H54 (cell line): ENCODE measurements around the gene UTP14A.
"Not testable (repeated sequence)": the region's sequence is repeated elsewhere in the genome, so short reads cannot be mapped to it uniquely, and the experiment has no call there.

ENCODE experiments used
- DNase-seq: peaks from one replicate; pipeline ENCODE4 v3.0.0; 2011; ENCODE audit warnings: low spot score, mixed read lengths; ENCODE audit not compliant: insufficient read length
- FAIRE-seq: peaks from 3 replicates; lab custom pipeline; 2011; peaks lifted over from hg19 to GRCh38; lab: Jason Lieb, UNC
- POLR2A ChIP-seq: IDR thresholded peaks from 2 replicates; pipeline ENCODE4 v1.6.1; 2011; ENCODE audit warnings: low read depth, mild to moderate bottlenecking, low read length

UTP14A gene

DNA sequence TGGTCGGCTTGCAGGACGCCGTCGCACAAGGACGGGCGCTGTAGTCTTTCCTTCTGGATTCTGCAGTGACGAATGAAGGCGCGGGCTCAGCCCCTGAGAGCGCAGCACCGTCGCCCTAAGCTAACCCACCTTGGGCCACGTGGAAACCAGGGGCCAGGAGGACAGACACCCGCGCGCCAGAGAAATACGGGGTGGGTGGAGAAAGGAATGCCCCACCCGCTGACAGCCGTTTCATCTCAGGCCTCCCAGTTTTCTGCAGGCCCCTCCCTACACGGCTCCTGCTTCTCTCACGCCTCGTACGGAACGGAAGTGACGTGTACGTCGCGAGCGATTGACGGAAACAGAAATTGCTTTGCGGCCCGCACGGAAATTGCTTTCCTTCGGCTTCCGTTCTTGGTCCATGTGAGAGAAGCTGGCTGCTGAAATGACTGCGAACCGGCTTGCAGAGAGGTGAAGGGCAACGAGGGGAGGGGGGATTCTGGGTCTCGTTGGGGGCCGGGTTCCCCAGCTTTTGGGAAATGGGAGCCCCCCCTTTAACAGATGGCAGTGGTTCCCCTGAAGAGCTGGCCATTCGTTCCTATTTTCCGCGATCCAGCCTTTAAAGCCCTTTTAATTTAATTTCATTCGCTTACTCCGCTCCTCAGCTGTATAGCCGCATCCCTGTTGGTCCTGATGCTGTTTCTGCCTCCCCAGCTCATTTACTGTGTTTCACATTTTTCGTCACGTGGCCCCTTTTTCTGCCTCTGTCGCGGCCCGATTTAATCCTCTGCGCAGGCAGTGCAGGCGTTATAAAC, at the start of gene UTP14A:
TSS of gene UTP14A (plus strand) at position 378 of the 794 bp plus-strand sequence. CDS start at position 425, 47 bp downstream.
- DNase-seq, result peak; percentile 60
- peak; percentile 32; the same call in 1 of the 2 replicates for TF ChIP-seq POLR2A
- FAIRE-seq, result peak; percentile 93

- FAIRE-seq, DNase-seq: not testable (repeated sequence)
Measured at GRCh38 chrX:129859134-129859533, 46.8 kb upstream of the UTP14A start.

DNA sequence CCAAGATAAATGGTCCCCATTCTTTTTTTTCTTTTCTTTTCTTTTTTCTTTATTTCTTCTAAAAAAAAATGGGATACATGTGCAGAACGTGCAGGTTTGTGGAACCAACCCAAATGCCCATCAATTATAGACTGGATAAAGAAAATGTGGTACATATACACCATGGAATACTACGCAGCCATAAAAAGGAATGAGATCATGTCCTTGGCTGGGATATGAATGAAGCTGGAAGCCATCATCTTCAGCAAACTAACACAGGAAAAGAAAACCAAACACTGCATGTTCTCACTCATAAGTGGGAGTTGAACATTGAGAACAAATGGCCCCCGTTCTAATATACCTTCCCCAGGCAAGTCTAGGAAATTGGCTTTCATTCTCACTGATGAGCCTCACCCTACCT, 39.6 kb upstream of the UTP14A start:
- DNase-seq, FAIRE-seq: not testable (repeated sequence)

DNA sequence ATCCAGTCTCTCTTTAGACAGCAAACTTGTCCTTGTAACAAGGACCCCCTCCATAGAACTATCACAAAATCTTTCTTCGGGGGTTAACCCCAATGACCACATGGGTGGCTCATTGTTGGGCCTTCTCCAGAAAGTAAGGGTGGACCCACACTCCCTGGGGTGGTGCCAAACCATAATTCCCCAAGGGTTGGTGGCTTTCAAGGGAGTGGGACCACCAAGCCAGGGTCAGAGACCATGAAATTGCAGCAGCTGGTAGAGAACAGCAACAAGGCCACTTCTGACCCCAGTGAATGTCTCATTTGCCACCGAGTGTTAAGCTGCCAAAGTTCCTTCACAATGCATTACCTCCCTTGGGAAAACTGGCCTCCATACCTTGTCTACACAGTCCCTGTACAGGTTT, 33.4 kb upstream of the UTP14A start:
- no peak for FAIRE-seq
- no peak for TF ChIP-seq POLR2A
- DNase-seq, result no peak

- DNase-seq, result peak; percentile 23
- peak; percentile 57 for FAIRE-seq
Measured at GRCh38 chrX:129875669-129876068, 30.3 kb upstream of the UTP14A start.

DNA sequence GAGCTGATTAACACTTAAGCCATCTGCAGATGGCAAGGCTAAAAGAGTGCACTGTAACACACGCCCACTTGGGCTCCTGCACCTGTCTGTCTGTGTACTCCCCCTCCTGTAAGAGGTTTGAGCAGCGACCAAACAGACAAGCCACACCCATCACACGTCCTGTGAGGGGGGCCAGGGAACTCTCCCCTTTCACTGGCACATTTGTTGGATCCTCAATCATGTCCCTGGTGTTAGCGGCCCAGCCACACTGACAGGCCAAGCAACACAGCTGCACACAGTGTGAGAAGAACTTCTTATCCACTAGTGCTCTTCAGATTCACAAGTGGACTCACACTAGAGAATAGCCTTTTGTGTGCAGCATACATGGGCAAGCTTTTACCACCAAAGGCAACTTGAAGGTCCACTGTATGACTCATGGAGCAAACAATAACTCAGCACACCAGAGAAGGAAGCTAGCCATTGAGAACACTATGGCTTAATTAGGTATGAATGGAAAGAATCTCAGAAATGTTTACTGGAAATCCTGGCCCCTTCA, 29.1 kb upstream of the UTP14A start:
- no peak for TF ChIP-seq POLR2A
- no peak for DNase-seq
- no peak for FAIRE-seq

More at GRCh38 chrX:129875669-129876068, 30.3 kb upstream of the UTP14A start:
- no peak for TF ChIP-seq POLR2A

DNA sequence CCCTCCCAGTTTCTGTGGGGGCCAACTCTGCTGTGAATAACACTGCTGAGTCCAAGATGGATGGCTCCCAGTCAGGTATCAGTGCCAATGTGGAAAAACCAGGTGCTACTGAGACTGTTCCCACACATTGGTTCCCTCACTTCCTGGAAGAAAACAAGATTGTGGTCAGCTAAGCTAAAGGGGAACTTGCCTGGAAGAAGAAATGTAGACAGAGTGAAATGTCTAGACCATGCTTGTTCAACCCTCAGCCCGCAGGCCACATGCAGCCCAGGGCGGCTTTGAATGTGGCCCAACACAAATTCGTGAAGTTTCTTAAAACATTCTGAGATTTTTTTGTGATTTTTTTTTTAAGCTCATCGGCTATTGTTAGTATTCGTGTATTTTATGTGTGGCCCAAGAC, 28.6 kb upstream of the UTP14A start:
- DNase-seq, result no peak
- FAIRE-seq, result no peak
- TF ChIP-seq POLR2A, result no peak

DNA sequence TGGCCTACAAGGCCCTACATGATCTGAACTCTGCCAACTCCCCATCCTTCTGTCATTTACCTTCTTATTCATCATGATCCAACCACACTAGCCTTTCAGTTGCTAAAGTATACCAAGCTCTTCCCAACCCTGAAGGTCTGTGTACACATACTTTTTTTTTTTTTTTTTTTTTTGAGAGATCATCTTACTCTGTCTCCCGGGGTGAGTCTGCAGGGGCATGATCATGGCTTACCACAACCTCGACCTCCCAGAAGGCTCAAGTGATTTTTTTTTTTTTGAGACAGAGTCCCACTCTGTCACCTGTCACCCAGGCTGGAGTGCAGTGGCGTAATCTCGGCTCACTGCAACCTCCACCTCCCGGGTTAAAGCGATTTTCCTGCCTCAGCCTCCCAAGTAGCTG, 5.9 kb upstream of the UTP14A start:
- no peak for FAIRE-seq
- no peak for TF ChIP-seq POLR2A
- no peak for DNase-seq

DNA sequence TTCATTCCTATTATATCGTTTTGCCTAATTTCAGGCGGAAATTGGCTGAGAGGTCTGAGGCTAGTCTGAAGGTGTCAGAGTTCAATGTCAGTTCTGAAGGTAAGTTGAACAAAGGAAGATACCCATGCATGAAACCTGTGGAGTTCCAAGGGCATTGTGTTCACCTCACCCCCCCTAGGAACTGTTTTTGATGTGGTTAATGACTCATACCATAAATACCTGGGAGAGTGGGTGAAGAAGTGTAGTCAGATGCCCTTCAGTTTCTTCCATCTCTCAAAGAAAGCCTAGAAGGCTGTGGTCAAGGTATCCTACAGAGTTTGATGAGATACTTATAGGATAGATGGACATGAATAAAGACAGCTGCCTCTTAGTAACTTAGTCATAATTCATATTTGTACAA, 2.7 kb downstream of the UTP14A start:
- DNase-seq (no peak), FAIRE-seq (no peak)
- TF ChIP-seq POLR2A, result no peak

GRCh38 chrX:129925305-129926092, 19.5 kb downstream of the UTP14A start:
- no peak for TF ChIP-seq POLR2A
- no peak for DNase-seq
- peak; percentile 77 for FAIRE-seq

GRCh38 chrX:129930941-129931410, 25.0 kb downstream of the UTP14A start:
- DNase-seq, result no peak
- TF ChIP-seq POLR2A, result no peak
- FAIRE-seq, result no peak

DNA sequence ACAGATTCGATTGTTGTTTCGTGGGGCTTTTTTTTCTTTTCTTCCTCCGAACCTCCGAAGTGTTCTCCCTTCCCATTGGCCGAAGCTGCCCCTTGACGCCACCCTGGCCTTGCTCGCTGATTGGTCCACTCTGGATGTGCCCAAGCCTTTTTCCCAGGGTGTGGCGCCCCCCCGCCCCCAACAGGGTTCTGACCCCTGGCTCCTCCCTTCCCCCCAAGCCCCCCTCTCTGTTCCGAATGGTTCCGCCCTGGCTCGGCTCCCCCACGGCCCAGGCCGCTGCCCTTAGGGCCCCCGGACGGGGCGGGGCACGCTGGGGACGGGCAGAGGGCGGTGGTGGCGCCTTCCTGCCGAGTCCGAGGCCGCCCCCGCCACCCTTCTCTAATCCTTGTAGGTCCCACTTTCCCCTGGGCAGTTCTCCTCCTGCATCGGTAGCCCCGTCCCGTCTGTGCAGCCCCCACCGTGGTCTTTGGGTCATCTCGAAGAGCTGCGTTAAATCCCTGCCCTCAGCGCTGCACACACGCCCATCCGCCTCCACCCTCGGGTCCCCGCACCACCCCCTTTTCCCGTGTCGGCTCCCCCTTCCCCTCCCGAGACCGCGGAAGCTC, 25.5 kb downstream of the UTP14A start:
- DNase-seq, result peak; percentile 83
- peak; percentile 72 for FAIRE-seq
- peak; percentile 31; the same call in 1 of the 2 replicates for TF ChIP-seq POLR2A

DNA sequence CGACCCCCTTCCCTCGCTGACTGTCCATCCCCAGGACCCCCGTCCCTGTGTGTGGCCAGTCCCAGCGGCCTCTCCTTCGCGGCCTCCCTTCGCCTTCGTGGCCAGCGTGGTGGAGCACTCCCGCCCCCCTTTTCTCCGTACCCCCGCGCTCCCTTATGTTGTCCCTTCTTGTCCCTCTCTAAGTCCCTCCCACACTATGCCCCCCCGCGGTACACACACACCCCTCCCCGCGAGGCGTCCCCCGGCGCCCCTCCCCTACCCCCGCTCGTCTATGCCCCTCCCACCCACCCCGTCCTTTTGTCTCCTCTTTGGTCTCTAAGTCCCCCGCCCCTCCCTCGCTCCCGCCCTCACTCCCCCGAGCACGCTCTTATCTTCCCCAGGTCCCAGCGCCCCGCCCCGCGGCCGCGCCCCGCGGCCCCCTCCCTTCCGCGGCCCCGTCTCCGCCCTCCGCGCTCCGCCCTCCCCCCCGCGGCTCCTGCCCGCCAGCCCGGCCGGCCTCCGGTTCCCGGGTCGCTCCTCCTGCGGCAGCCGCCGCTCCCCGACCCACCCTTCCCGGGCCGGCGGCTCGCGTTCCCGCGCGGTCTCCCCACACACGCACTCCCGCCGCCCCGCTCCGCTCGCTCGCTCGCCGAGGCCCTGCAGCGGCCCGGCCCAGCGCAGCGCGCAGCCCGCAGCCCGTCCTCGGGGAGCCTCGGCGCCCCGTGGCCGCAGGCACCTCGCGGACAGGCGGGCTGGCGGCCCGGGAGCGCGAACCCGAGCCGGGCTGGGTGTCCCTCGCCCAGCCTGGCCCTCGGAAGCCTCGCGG, 26.3 kb downstream of the UTP14A start:
- DNase-seq (peak; percentile 79), FAIRE-seq (no peak)
- peak; percentile 42; the same call in 1 of the 2 replicates for TF ChIP-seq POLR2A
